ENCODE data around the gene SMIM15.

GRCh38 chr5:61176631-61177030 lies 14.4 kb upstream of the SMIM15 start:
- no peak for TF ChIP-seq CTCF (IDR thresholded peaks at IDR 0.05 in 2 of 3, conservative IDR thresholded peaks at IDR 0.05 in 1 of 3; ENCODE audit: borderline replicate concordance in 1 of 3, insufficient read depth in 1 of 3, low read depth in 2 of 3, low read length in 2 of 3)
- TF ChIP-seq POLR2AphosphoS5 (IDR thresholded peaks at IDR 0.05; ENCODE audit: low read depth, low read length): no peak
- no peak for TF ChIP-seq JUND (IDR thresholded peaks at IDR 0.05)
- TF ChIP-seq EZH2 (IDR thresholded peaks at IDR 0.05): no peak
- TF ChIP-seq ZNF274 (IDR thresholded peaks at IDR 0.05; ENCODE audit: low read depth, low read length): no peak

Data from HCT116 (cell line).